HEK293 (cell line): Measurements from ENCODE around the gene APOO.
A peak's percentile ranks its signal among the peaks of the same experiment; 100 is the strongest.

ENCODE experiments used
- CTCF ChIA-PET: fragments of 350-600 bp; formaldehyde crosslinking; extraction: SDS; loops from one replicate; lab custom pipeline; 2021; ENCODE audit warnings: antibody characterized with exemption; lab: Yijun Ruan, JAX
- POLR2A ChIA-PET: fragments of 300-600 bp; formaldehyde crosslinking; extraction: SDS; loops from one replicate; lab custom pipeline; 2020; ENCODE audit warnings: antibody characterized with exemption, inconsistent platforms; lab: Yijun Ruan, JAX
- H3K27ac ChIP-seq: fragments of 200-500 bp; sonication (Bioruptor generic); 2 replicates; pipeline ENCODE4 v1.5.1; 2014; ENCODE audit warnings: low read depth, low read length, control low read depth, inconsistent platforms; ENCODE audit errors: extremely low read depth
- H3K36me3 ChIP-seq, 2 experiments: fragments of 200-500 bp in 1 of 2; sonication (Bioruptor generic) in 1 of 2; 1 replicate in 1 of 2; 2 replicates in 1 of 2; pipeline ENCODE4 v1.5.1; 2014 to 2017; ENCODE audit warnings: inconsistent platforms in 2 of 2, low read length in 2 of 2; ENCODE audit not compliant: control insufficient read depth in 2 of 2, insufficient read depth in 1 of 2
- H3K4me1 ChIP-seq: fragments of 200-500 bp; sonication (Bioruptor generic); 2 replicates; pipeline ENCODE4 v1.5.1; 2014; ENCODE audit warnings: mild to moderate bottlenecking, low read length, inconsistent platforms; ENCODE audit not compliant: control insufficient read depth, insufficient read depth
- H3K4me3 ChIP-seq: 2 replicates; pipeline ENCODE4 v1.5.1; 2011; ENCODE audit warnings: low read depth, mild to moderate bottlenecking, control low read depth, low read length, moderate library complexity
- H3K9me3 ChIP-seq: fragments of 200-500 bp; sonication (Bioruptor generic); 2 replicates; pipeline ENCODE4 v1.5.1; 2014; ENCODE audit warnings: low read depth, low read length, inconsistent platforms; ENCODE audit not compliant: control insufficient read depth, insufficient read depth
- BCL11A ChIP-seq: fragments of 450-650 bp; formaldehyde crosslinking; IDR thresholded peaks from 2 replicates; pipeline ENCODE4 v1.5.1; 2016; ENCODE audit warnings: low read depth, missing biosample characterization, missing genetic modification characterization
- KLF9 ChIP-seq: fragments of 450-650 bp; formaldehyde crosslinking; IDR thresholded peaks from 2 replicates; pipeline ENCODE4 v1.5.1; 2016; ENCODE audit warnings: missing biosample characterization, missing genetic modification characterization, low read depth
- PATZ1 ChIP-seq: fragments of 450-650 bp; formaldehyde crosslinking; IDR thresholded peaks from 2 replicates; pipeline ENCODE4 v1.5.1; 2016; ENCODE audit warnings: missing biosample characterization, missing genetic modification characterization
- PRDM6 ChIP-seq: fragments of 450-650 bp; formaldehyde crosslinking; IDR thresholded peaks from 2 replicates; pipeline ENCODE4 v1.5.1; 2017; ENCODE audit warnings: missing biosample characterization, missing genetic modification characterization
- SCRT1 ChIP-seq: fragments of 450-650 bp; formaldehyde crosslinking; IDR thresholded peaks from 2 replicates; pipeline ENCODE4 v1.5.1; 2016; ENCODE audit warnings: missing biosample characterization, missing genetic modification characterization, borderline replicate concordance
- SCRT2 ChIP-seq: fragments of 450-650 bp; formaldehyde crosslinking; IDR thresholded peaks from 2 replicates; pipeline ENCODE4 v1.5.1; 2016; ENCODE audit warnings: missing biosample characterization, missing genetic modification characterization
- TRIM28 ChIP-seq: IDR thresholded peaks from 2 replicates; pipeline ENCODE4 v1.6.1; 2011; ENCODE audit warnings: low read length, control low read depth, borderline replicate concordance
- YY1 ChIP-seq: fragments of 450-650 bp; formaldehyde crosslinking; IDR thresholded peaks from 2 replicates; pipeline ENCODE4 v1.5.1; 2018; ENCODE audit warnings: missing biosample characterization, missing genetic modification characterization
- ZFHX2 ChIP-seq: fragments of 450-650 bp; formaldehyde crosslinking; conservative IDR thresholded peaks from 2 replicates; pipeline ENCODE4 v1.5.1; 2016; ENCODE audit warnings: missing biosample characterization, missing genetic modification characterization
- ZNF112 ChIP-seq: fragments of 450-650 bp; formaldehyde crosslinking; IDR thresholded peaks from 2 replicates; pipeline ENCODE4 v1.5.0; 2017; ENCODE audit warnings: missing biosample characterization, missing genetic modification characterization
- ZNF132 ChIP-seq: fragments of 450-650 bp; formaldehyde crosslinking; IDR thresholded peaks from 2 replicates; pipeline ENCODE4 v1.5.1; 2017; ENCODE audit warnings: missing biosample characterization, missing genetic modification characterization, borderline replicate concordance
- ZNF146 ChIP-seq: fragments of 450-650 bp; formaldehyde crosslinking; IDR thresholded peaks from 2 replicates; pipeline ENCODE4 v1.5.1; 2016; ENCODE audit warnings: missing biosample characterization, missing genetic modification characterization
- ZNF311 ChIP-seq: fragments of 450-650 bp; formaldehyde crosslinking; IDR thresholded peaks from 2 replicates; pipeline ENCODE4 v1.5.1; 2017; ENCODE audit warnings: missing biosample characterization, missing genetic modification characterization, borderline replicate concordance
- ZNF354C ChIP-seq: fragments of 450-650 bp; formaldehyde crosslinking; IDR thresholded peaks from 2 replicates; pipeline ENCODE4 v1.5.1; 2016; ENCODE audit warnings: missing biosample characterization, missing genetic modification characterization, low read depth, borderline replicate concordance
- ZNF391 ChIP-seq: fragments of 450-650 bp; formaldehyde crosslinking; IDR thresholded peaks from 2 replicates; pipeline ENCODE4 v1.5.1; 2016; ENCODE audit warnings: low read depth, missing biosample characterization, missing genetic modification characterization, borderline replicate concordance
- ZNF416 ChIP-seq: fragments of 450-650 bp; formaldehyde crosslinking; IDR thresholded peaks from 2 replicates; pipeline ENCODE4 v1.5.1; 2016; ENCODE audit warnings: missing biosample characterization, missing genetic modification characterization
- ZNF473 ChIP-seq: fragments of 450-650 bp; formaldehyde crosslinking; IDR thresholded peaks from 2 replicates; pipeline ENCODE4 v1.5.1; 2017; ENCODE audit warnings: missing biosample characterization, missing genetic modification characterization
- ZNF529 ChIP-seq: fragments of 450-650 bp; formaldehyde crosslinking; IDR thresholded peaks from 2 replicates; pipeline ENCODE4 v1.5.1; 2017; ENCODE audit warnings: missing genetic modification characterization, missing biosample characterization; ENCODE audit not compliant: insufficient replicate concordance
- ZNF549 ChIP-seq: fragments of 450-650 bp; IDR thresholded peaks from 2 replicates; pipeline ENCODE4 v1.5.1; 2018; ENCODE audit warnings: missing biosample characterization, missing genetic modification characterization, mild to moderate bottlenecking, inconsistent platforms, moderate library complexity
- ZNF571 ChIP-seq: fragments of 450-650 bp; formaldehyde crosslinking; IDR thresholded peaks from 2 replicates; pipeline ENCODE4 v1.5.0; 2017; ENCODE audit warnings: missing biosample characterization, missing genetic modification characterization
- ZNF596 ChIP-seq: fragments of 450-650 bp; IDR thresholded peaks from 2 replicates; pipeline ENCODE4 v1.5.0; 2018; ENCODE audit warnings: missing biosample characterization, mild to moderate bottlenecking, missing genetic modification characterization, moderate library complexity
- TF ChIP-seq, protein P1 (sequence below): fragments of 450-650 bp; formaldehyde crosslinking; conservative IDR thresholded peaks from 2 replicates; pipeline ENCODE4 v1.5.1; 2016; ENCODE audit warnings: low read depth, missing biosample characterization, missing genetic modification characterization
- TF ChIP-seq, protein P2 (sequence below): fragments of 450-650 bp; formaldehyde crosslinking; IDR thresholded peaks from 2 replicates; pipeline ENCODE4 v1.5.1; 2016; ENCODE audit warnings: missing biosample characterization, missing genetic modification characterization
- TF ChIP-seq, protein P3 (sequence below): fragments of 450-650 bp; formaldehyde crosslinking; IDR thresholded peaks from 2 replicates; pipeline ENCODE4 v1.5.1; 2016; ENCODE audit warnings: missing biosample characterization, missing genetic modification characterization

Gene APOO

DNA sequence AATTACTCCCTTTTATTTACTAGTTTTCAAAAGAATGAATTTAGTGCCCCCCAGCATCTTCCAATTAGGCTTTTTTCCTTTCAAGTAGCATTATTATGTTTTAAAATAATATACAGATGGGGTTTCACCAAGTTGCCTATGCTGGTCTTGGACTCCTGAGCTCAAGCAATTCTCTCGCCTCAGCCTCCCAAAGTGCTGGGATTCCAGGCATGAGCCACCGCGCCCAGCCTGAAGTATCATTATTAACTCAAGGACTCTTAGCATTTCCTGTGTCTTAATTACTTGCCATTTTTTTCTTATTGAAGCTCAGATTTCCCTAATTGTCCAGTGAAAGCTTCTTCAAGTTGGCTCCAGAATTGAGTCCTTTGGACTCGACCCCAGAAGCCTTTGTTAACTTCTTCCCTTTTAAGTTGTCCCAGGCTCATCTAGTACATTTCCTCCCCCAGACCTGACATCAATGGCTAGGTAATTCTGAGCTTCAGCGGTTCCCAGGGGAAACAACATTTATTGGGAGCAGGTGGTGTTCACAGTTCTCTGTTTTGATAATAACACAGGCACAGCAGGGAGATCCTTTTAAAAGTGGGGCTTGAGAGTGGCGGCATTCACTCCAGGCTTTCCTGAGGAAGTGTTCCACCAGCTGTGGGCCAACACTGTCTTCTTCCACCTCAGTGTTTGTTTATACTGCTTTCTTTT, 114.7 kb downstream of the APOO start:
- ChIA-PET POLR2A (interaction anchor here (5.8 kb wide), 1 partner anchor 9 kb away, joined by 39 read pairs; the partner anchor contains the start of gene SAT1), CTCF (no interaction called here)
- no peak overlapping the region for H3K4me3 ChIP-seq
- no peaks in the 10 kb centered on the region for H3K36me3 ChIP-seq
- H3K27ac ChIP-seq = peak overlapping the region; percentile 13
- no peaks in the 10 kb centered on the region for H3K9me3 ChIP-seq
- H3K4me1 ChIP-seq = peaks cover 7% of the 10 kb centered on the region; the same call in 1 of the 2 replicates
- TF ChIP-seq ZNF529 (tag by site-specific recombination) (no peak), PRDM6 (peak; percentile 94), ZNF354C (no peak), ZNF311 (tag by site-specific recombination) (no peak), ZNF416 (tag by site-specific recombination) (no peak), ZNF132 (tag by site-specific recombination) (no peak), ZNF473 (tag by site-specific recombination) (no peak), ZNF571 (no peak), ZNF596 (tag by site-specific recombination) (peak; percentile 60), ZNF549 (no peak), ZFHX2 (tag by site-specific recombination) (no peak), ZNF112 (tag by site-specific recombination) (no peak), ZNF391 (tag by site-specific recombination) (no peak; the same call in 1 of the 2 replicates), KLF9 (tag by site-specific recombination) (no peak), SCRT1 (tag by site-specific recombination) (no peak), PATZ1 (tag by site-specific recombination) (peak; percentile 81), YY1 (no peak), SCRT2 (tag by site-specific recombination) (no peak), ZNF146 (tag by site-specific recombination) (0 out of 2 replicates have a peak, but pooled peaks have one; percentile 21), BCL11A (tag by site-specific recombination) (0 out of 2 replicates have a peak, but pooled peaks have one; percentile 69), TRIM28 (peak; percentile 81; the same call in 1 of the 2 replicates)
- TF ChIP-seq, protein P1, sequence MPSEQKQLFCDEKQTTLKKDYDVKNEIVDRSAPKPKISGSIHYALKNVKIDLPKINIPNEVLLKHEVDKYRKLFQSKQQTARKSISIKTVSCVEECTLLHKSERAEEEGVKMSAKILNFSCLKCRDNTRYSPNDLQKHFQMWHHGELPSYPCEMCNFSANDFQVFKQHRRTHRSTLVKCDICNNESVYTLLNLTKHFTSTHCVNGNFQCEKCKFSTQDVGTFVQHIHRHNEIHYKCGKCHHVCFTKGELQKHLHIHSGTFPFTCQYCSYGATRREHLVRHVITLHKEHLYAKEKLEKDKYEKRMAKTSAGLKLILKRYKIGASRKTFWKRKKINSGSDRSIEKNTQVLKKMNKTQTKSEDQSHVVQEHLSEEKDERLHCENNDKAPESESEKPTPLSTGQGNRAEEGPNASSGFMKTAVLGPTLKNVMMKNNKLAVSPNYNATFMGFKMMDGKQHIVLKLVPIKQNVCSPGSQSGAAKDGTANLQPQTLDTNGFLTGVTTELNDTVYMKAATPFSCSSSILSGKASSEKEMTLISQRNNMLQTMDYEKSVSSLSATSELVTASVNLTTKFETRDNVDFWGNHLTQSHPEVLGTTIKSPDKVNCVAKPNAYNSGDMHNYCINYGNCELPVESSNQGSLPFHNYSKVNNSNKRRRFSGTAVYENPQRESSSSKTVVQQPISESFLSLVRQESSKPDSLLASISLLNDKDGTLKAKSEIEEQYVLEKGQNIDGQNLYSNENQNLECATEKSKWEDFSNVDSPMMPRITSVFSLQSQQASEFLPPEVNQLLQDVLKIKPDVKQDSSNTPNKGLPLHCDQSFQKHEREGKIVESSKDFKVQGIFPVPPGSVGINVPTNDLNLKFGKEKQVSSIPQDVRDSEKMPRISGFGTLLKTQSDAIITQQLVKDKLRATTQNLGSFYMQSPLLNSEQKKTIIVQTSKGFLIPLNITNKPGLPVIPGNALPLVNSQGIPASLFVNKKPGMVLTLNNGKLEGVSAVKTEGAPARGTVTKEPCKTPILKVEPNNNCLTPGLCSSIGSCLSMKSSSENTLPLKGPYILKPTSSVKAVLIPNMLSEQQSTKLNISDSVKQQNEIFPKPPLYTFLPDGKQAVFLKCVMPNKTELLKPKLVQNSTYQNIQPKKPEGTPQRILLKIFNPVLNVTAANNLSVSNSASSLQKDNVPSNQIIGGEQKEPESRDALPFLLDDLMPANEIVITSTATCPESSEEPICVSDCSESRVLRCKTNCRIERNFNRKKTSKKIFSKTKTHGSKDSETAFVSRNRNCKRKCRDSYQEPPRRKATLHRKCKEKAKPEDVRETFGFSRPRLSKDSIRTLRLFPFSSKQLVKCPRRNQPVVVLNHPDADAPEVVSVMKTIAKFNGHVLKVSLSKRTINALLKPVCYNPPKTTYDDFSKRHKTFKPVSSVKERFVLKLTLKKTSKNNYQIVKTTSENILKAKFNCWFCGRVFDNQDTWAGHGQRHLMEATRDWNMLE (tag by site-specific recombination) = no peak
- TF ChIP-seq, protein P2, sequence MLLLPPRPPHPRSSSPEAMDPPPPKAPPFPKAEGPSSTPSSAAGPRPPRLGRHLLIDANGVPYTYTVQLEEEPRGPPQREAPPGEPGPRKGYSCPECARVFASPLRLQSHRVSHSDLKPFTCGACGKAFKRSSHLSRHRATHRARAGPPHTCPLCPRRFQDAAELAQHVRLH (tag by site-specific recombination) = no peak
- TF ChIP-seq, protein P3, sequence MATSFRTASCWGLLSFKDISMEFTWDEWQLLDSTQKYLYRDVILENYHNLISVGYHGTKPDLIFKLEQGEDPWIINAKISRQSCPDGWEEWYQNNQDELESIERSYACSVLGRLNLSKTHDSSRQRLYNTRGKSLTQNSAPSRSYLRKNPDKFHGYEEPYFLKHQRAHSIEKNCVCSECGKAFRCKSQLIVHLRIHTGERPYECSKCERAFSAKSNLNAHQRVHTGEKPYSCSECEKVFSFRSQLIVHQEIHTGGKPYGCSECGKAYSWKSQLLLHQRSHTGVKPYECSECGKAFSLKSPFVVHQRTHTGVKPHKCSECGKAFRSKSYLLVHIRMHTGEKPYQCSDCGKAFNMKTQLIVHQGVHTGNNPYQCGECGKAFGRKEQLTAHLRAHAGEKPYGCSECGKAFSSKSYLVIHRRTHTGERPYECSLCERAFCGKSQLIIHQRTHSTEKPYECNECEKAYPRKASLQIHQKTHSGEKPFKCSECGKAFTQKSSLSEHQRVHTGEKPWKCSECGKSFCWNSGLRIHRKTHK (tag by site-specific recombination) = no peak
